ENCODE measurements around the gene RGMB.

Gene RGMB

GRCh38 chr5:98768160-98768959, 5.1 kb upstream of the RGMB start:
- DNase-seq, result peak; percentile 86

DNA sequence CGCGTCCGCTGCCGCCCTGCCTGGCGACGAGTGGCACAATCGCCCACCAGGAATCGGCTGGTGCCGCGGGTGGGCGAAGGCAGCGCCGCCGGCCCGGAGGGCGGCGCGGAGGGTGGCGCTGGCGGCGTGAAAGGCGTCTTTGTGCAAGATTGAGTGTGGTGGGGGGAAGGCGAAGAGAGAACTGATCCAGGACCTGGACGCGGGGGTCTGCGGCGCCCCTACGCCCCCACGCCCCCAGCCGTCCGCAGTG, 4.6 kb upstream of the RGMB start:
- no peak for DNase-seq

DNA sequence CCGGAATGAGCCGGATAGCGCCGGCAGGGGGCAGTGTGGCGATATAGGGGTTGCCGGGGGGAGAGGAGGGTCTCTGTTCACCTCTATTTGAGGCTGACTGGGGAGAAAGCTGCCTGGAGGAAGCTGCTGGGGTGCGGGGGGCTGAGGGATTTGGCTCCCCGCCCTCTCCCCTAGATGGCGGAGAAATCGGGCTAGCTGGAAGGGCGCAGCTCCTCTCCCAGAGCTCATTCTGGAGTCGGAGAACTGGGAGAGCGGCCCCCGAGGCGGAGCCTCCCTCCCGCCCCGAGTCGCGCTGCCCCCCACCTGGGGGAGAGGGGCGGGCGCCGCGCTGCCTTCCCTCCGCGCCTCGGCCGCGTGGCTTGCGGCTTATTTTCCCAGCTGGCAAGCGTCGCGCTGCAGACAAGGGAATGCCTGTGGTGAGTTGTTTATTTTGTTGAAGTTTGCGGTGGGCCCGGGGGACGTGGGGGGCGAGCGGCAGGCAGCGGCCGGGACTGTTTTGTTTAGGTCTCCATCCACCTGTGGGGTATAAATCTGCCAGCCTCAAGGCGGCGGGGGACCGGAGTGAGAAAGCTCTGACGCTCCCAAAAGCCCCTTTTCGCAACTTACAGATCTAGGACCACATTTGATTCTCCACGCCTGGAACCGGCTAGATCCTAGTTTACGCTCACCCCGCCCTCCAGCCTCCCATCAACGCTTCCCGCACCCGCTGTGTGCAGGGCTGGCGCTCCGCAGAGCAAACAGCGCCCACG, 4.1 kb upstream of the RGMB start:
- DNase-seq, result peak; percentile 80

DNA sequence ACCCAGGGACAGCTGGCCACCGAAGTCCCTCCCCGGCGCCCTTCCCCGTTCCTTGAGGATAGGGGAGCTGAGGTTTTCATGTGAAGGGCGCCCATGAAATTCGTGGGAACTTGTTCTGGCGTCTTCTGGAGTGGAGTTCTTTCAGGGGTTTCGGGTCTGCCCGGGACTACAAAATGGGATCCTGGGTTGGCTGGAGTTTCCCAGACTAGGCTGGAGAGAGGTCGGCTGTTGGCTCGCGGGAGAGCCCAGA, 3.6 kb upstream of the RGMB start:
- no peak for DNase-seq

DNA sequence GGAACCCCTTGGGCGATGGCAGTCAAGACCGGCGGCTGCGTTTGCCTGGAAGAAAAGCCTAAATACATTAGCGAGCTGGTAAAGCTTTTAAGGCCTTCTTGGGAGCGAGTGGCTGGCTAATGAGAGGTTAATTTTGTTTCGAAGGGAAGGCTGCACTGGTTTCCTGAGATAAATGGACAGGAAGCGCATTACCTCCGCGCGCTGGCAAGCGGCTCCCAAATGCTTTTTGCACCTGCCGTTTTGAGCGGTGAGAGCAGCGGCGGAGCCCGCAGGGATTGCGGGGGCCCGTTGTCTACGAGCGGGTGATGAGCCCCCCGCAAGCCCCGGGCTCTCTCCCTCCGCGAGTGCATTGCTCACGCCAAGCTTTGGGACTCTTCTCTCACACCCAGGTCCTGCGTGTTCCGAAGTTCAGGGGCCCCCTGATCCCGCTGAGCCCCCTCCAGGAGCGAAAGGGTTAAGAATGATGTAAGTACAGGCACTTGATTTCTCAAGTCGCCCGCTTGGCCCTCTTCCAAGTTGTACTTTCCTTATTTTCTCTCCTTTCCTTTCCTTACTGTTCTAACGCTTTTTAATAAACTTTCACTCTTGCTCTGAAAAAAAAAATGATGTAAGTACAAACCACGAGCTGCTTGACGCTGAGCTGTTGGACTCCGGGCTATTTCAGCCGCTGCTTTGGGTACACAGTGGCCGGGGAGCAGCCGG, 3.1 kb upstream of the RGMB start:
- DNase-seq, result peak; percentile 73

DNA sequence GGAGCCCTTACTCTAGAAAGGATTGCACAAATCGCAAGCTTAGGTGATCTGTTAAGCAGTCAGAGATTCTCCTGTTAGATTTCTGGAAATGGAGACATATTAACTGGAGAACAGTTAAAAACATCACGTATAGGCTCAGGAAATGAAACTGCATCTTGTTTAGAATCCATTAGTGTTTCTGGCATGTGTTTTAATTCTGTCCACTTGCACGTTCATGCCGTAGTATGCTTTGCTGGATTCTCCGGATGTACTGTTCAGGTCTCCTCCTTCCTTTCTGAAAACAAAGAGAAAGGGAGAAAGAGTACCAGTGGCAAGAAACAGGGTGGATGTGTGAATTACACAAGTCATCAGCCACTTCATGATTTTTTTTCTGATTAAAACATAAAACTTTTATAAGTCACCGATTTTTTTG, 2.5 kb upstream of the RGMB start:
- DNase-seq, result peak; percentile 55

DNA sequence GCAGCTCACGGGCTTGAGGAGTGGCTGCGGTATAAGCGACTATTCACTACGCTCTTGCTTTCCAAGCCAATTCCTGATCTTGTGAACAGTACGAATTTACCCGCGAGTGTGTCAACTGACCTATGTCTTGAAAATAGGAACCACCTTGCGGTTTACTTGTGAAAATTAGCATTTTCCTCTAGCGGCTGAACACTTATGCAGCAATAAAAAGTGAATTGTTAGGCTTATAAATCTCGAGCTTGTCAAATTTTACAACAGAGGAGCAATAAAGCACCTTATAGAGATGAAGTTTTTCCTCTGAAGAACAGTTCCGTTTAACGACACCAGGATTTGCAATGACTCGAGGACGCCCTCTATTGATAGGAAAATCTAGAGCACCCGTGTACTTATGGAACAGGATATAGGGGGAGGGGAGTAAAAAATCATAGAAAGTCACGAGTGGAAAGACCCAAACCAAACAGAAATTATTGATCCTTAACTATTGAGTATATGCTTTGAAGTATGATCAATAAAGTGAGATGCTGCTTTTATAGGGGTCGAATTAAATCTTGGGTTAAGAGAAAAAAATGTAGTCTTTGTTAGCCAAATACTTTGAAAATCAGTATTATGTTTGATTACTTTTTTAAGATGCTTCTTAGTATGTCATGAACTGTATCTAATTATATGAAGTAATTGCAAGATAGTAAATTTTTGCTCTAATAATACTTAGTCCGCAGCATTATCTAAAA, 1.9 kb upstream of the RGMB start:
- DNase-seq, result peak; percentile 94

DNA sequence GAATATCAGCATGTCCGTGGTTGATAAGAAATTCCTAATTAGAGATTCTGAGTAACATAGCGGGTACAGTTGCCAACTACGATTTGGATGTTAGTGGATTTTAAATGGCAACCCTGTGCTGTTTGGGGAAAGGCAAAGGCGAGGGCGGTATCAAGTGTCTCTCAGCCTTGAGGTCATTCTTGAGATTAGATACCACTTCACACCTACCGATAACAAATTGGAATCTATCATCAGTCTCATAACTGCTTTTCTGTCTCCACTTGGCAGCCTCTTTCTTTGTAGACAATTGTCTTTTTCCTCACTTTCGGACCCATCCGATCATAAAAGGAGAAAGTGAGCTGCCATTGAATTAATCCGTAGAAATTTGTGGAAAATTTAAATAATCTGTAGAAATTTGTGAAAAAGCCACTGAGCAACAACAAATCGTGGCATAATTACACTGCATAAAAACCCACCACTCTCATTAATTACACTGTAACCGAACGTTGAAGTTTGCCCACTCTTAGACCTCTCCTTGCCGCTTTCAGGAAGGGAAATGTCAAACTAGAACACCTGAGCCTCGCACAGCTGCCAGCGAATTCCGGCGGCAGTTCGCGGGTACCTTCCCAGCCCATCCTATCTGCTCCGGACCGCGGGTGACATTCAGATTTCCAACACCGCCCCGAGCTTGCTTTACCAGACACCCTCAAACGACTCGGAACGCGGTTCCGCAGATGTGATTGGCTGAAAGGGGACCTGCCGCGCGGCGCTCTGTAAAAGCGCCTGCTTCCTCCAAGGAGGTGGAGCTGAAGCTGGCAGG, 849 bp upstream of the RGMB start:
- DNase-seq, result peak; percentile 96

DNA sequence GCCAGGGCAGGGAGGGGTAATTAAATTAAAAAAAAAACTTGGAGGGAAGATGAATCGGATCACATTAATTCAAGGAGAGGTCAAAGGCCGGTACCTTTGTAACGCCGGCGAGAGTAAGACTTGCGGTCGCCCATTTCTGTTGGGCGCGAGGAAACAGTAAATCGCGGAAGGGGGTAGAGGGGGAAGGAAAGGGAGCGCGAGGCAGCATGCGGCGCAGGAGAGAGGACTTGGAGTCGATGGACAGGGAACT, 324 bp upstream of the RGMB start:
- no peak for DNase-seq

GRCh38 chr5:98774192-98775033, 950 bp downstream of the RGMB start:
- DNase-seq, result peak; percentile 51

DNA sequence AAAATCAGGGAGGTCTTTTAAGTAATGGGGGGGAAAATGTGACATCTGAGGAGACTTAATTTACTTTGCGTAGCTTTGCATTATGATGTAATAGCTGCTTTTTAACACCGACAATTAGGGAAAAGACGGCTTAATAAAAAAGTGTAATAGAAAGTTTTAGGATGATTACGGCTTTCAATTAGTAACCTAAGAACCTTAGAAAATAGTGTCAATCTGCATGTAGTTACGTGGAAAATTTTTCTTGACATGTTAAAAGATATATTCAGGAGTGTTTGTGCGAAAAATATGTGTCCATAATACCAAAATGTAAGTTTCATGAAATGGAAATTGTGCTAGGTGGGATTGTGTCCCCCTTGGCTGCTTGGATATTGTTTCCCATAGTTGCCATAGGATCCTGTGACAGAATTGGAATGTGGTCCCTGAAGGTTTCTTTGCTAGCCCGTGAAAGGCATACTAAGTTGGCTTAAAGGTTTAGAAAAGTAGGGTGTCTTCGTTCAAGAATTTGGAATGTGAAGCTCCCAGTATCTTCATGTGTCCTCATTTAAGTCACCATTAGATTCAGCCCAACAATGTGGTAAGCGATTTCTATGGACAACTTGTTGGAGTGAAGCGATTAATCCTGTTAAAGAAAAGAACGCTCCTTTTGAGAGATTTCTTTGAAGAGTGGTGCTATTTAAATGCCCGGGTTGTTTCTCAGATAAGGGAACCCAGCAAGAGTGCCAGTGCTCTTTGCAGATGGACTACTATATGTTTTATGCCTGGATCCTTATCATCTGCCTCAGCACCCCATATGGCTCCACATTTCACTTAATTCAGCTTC, 2.0 kb downstream of the RGMB start:
- peak; percentile 3 for DNase-seq

DNA sequence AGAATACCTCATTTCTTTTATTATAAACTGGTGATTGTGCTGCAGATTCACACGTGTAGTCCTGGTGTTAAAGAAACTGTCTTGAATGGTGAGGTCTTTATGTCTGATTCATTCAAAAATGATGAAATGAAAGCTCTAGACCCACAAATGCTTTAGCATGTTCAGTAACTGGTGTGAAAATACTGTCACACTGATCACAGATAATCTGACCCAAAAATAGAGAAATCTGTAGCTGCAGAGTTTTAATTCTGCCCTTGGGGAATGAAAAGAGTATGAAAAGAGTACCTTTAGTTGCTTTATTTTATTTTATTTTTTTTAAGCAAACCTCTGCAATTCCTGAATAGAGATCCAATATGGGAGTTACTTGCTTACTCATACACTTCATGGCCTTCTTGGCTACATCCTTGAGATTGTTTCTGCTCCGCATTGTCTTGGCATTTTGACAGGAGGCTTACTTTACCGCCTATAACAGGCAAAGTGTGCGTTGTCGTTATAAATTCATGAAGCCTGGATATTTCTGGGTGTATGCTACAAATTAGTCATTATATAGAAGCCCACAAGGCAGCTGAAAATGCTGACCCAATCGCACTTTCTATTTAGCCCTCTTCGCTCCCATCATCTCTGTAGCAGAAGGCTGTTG, 2.7 kb downstream of the RGMB start:
- peak; percentile 87 for DNase-seq

DNA sequence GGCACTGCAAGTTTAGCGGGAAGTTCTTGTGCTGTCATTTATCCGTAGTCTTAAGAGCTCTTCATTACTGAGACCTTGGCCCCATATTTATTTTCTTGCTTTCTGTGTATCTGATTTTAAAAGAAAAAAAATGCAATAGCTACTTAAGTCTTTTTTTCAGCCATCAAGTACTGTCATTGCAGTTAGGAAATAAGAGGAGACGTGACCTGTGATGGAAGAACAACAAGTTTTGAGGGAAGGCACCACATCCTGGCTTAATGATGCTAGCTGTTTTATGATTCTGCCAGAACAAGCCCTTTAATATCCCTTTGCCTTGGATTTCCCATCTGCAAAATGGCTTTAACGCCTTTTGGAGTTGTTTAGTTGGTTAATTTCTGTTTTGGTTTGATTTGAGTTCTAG, 3.8 kb downstream of the RGMB start:
- peak; percentile 47 for DNase-seq

DNA sequence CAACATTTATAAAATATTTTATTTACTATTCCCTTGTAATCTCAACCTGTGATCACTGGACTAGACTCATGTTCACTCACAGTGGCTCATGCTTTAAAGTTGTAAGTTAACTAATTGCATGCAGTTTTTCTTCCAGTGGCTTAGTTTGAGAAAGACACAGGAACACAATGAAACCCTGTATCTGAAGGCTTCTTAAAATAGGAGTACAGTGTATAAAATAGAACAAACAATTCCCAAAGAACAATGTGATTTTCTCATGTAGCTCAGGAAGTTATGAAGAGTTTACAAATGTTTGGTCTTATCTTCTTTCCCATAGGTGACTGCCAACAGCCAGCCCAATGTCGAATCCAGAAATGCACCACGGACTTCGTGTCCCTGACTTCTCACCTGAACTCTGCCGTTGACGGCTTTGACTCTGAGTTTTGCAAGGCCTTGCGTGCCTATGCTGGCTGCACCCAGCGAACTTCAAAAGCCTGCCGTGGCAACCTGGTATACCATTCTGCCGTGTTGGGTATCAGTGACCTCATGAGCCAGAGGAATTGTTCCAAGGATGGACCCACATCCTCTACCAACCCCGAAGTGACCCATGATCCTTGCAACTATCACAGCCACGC, 5.9 kb downstream of the RGMB start:
- DNase-seq, result peak; percentile 15

GRCh38 chr5:98780390-98780789, 6.9 kb downstream of the RGMB start:
- DNase-seq, result peak; percentile 69

DNA sequence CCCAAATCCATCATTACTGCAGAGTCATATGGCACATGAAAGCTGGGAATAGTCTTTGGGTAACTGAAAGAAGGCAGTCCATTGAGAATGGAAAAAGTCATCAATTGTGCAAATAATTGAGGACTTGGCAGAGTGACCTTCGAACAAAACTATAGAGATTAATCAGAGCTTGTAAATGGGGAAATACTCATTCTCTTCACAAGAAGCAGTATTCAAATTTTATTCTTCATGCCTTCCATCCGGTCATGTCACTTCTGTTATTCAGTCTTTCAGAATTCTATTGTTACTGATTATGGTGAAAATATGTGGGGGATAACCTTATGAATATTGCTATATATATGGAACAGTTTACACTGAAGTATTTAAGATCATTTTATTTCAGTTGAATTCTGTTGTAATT, 8.1 kb downstream of the RGMB start:
- DNase-seq, result no peak

DNA sequence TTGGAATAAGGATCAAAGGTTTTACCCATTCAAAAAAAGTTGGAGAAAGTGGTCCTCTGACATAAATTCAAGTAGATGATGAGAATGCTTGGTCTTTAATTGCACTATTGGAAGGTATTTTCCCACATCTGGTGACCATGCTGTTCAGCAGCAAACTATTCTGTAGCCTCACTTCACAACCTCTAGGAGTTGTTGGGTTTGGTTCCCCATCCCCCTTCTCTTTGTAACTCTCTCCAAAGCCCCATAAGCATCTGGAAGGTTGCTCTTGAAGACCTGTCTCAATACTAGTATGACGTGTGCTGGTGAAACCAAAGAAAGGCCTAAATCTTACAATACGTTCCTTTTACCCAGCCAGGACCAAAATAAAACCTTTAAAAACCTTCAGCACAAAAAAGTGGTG, 8.5 kb downstream of the RGMB start:
- DNase-seq, result peak; percentile 41

DNA sequence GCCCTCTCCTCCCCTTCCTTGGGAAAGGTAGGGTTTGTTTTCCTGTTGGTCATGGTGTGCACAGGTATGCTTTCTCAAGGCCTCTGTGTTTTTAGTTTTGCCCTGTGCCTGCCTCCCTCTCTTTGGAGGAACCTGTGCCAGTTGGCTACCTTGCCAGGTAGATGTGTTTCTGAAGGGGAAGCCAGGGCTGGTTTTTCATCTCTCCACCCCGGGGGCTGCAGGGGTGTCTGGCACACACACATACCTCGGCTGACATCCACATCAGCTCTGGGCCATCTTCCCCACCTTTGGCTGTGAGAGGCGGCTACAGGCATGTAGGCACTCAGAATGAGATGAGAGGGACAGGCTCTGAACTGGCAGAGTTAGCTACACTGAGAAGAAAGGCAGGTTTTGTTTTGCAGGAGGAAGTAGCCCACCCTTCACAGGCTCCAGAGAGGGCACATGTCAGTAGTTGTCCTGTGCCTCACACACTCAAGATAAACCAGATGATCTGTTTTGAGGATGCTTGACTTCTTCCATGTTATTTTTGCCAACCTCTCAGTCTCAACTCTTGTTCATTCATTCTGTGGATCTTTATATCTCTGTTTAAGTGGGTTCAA, 9.7 kb downstream of the RGMB start:
- peak; percentile 23 for DNase-seq

DNA sequence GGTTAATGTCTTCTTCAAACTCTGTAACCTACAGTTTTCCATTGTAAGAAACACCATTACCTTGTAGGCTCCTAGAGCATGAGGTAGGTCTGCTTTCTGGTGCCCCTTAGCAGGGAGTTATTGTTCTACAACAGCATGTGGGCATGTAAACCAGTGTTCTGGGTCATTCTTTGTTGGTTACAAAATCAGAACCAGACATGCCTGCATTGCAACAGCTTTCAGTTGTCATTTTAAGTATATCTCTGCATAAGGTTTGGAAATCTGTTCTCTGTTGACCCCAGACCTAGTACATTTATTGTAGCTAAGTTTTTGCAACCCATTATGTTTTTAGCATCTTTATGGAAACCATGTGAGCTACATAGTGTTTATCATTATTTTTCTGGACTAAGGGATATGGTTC, 10.9 kb downstream of the RGMB start:
- DNase-seq, result peak; percentile 13

DNA sequence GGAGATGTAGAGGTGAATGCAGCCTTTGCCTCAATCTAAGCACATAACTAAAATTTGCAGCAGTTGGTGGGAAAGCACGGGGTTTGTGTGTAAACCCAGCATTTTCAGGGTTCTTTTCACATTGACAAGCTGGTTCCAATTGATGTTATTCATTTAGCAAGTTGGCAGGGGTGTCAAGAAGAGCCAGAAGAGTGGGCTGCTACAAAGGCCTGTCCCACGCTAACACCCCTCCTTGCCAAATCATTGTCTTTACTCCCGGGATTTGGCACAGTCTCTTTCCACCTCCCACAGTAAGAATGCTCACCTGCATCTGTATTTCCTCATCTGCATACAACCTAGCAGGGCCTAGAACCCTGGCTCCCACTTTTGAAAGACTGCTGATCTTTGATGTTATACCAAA, 11.8 kb downstream of the RGMB start:
- DNase-seq, result peak; percentile 4
